NCI-H1694 (cell line): ENCODE data around the gene ARRDC3.

Source experiments
- DNase-seq: peaks from one replicate; lab custom pipeline; 2025; lab: John Stamatoyannopoulos, UW

The ARRDC3 gene

DNA sequence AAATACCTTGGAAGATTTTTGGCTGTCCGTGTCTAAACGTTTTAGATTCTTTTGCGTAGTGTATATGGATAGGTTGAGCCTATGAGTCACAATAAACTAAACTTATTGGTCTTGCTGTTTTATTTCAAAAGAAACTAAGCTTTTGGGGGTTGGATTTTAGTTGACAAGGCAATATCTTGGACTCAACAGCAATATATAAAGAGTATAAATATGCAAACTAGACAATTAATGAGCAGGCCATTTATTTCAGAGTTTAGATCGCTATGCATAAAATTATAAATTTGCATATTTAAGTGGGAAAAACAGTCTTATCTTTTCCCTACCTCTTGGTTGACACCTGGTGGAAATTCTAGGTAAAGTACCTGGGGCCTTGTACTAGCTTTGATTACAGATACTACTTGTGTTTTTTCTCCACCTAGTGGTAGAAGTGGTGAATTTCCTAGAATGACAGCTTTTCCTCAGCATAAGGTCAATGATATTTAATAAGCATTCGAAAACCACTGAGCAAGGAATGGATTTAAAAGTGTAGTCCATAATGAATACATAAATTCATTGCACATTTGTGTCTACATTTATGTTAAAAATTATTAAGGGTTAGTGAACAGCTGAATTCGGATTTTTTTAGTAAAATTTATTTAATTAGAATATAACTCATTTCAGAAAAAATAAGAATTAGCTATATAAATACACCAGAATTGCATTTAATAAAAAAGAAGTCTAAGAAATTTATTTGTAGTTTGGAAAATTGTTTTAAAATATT lies 1.7 kb upstream of the ARRDC3 start:
- DNase-seq, result peak; percentile 94

DNA sequence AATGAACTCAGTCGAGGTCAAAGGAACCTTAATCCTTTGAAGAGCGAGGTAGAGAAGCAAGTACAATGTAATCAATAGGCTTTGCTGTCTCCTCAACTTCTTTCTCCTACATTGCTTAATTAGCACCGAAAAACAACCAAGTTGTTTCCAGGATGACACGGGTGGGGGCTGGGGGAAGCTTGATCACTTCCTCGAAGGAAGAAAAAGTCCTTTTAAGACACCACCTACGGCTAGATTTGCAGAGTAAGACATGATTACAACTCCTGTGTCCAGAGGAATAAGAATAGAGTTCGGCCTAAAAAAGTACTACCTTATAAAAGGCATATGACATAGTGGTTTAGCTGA lies 811 bp upstream of the ARRDC3 start:
- no peak for DNase-seq

DNA sequence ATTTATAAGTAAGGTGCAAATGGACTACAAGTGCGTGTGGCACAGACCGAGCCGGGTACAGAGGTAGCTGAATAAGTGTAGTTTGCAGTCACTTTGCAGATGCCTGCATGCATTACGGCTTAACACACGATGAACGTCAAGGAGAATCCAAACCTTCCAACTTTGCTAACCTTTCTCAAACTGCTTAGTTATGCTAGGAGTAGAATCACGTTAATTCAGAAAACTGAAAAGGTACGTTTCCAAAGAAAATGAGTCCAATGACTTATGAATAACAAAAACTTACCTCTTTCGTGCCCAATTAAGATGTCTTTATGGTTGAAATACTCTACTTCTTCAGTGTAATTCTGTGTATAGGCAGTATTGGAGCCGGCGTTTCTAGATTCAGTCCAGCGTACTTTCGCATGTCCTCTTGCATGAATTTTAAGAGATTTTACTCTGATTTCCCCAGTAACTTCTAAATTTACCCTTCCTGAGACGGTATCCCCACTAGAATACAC lies 539 bp downstream of the ARRDC3 start:
- DNase-seq, result peak; percentile 41

DNA sequence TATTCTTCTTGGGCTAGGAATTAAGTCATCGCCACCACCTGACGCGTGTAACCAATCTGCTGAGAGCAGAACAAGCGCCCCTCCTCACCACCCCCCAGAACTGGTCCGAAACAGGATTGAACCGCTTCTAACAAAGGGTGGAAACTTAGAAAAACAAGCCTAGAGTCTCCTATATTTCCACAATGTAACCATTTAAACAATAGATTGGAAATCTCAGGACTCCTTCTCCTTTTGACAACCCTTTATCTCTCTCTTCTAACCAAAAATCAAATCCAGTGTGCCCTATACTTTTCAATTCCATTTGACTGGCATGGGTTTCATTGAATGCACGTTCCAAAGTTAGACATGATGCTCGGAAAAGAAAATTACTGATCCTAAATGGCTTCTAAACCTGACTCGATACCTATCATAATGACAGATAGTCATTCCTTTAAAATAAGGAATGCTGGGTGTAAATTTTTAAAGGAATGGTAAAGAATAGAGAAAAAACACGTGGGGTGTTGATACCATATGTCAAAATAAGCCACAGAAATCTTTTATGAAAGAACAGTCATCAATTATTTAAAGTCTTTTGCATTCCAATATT lies 1.2 kb downstream of the ARRDC3 start:
- peak; percentile 73 for DNase-seq

GRCh38 chr5:91381239-91381773 lies 1.8 kb downstream of the ARRDC3 start:
- DNase-seq, result peak; percentile 29

DNA sequence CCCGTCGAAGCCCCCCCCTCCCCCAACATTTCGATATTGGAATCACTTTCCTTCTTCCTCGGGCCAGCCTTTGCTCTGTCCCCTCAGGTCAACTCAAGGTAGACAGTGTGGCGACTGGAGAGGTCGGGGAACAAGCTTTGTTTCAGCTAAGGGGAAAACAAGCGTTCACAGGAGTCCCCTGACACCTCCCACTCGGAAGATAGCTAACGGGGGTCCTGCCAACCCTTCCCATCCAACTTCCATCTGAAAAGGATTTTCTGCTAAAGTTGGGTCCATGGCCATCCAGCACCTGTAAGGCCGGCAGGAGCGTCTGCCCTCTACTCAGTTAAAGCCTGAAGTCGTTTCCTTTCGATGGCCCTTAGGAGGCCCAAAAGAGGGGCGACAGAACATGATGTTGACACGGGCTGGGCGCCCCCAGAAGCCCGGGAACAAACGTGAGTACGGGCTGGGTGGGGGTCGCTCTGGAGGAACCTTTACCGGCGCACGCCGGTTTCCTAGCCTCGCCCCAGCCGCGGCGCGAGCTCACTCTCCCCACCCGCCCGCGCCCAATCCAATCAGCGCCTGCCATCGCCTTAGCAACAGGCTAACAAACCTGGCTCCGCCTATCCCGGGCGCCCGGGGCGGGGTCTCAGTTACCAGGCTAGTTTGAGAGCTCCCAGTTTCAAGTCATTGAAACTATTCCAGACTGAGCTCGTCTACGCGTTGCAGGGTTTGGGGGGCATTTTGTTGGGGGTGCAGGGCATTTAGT lies 2.5 kb downstream of the ARRDC3 start:
- peak; percentile 91 for DNase-seq

DNA sequence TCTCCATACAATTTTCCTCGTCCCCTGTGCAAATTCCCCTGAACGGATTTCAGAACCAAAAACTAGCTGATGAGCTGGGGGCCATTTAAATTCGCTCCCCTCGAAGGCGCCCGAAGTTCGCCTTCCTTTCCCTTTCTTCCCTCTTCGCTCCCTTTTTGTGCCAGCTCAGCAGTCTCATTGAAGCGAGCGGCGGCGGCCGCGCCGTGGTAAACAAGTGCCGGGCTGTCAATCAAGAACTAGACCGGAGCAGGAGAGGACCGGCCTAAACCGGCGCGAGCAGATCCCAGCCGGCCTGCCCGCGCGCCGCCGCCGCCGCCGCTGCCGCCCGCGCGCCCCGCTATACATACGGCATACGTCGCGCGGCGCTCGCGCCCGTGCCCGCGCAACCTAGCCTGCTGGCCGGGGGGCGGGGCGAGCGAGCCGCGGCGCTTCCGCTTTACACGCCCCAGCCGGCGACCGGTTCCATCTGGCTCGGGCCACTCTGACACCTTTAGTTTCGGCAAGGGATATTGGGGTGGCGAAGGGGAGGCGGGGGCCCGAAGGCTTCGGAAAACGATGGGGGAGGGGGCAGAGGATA lies 3.1 kb downstream of the ARRDC3 start:
- peak; percentile 79 for DNase-seq

GRCh38 chr5:91379246-91379913 lies 3.7 kb downstream of the ARRDC3 start:
- DNase-seq, result no peak

DNA sequence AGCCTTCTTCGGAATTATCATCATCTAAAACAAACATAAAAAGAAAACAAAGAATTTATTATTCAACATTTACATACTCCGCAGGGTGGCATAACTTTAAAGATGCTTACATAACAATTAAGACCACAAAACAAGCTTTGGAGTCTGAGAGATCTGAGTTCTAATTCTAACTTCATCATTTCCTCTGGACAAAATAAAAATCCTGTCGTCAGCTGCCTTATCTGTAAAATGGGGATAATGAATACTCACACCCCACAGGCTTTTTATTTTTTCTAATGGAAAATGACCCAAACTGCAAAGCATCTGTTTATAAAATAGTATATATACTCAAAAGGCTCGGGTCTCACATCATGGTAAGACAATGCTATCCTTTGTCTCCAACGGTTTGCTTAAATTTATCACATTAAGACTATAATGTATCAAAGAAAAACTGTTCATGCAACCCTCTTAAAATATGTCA lies 4.3 kb downstream of the ARRDC3 start:
- peak; percentile 20 for DNase-seq

- no peak for DNase-seq
These were observed 8.1 kb downstream of the ARRDC3 start for GRCh38 chr5:91374893-91375520.

DNA sequence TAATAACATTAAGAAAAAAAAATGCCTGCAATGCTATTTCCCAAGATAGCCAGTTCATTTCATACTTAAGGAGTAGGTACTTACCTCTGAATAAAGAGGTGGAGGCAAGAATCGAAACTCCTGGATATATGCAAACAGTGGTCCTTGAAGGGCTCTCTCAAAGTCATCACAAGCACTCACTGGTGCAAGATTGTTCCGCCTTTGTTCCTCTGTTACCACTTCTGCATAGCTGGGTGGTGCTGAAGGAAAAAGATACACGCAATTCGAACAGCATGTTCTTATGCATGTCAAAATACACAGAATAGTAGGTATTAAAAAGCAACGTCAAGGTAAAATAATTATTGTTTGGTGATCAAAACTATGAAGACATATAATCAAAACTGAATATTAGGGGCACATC lies 9.5 kb downstream of the ARRDC3 start:
- no peak for DNase-seq

DNA sequence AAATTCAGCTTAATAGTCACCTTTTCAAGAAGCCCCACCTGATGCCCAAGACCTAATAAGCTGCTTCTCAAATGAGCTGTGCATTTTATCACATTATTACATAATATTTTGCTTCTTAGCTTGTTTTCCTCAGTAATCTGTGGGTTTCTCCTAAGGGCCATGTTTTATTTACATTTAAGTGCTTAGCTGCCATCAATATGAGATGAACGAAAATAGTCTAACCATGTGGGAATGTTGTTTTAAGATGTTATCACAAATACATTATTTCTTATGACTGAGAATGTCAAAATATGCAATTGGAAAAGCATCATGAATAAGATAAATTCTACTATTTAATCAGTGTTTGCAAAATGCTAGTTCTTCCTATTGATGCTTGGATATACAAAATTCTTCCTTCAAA lies 10.1 kb downstream of the ARRDC3 start:
- no peak for DNase-seq

DNA sequence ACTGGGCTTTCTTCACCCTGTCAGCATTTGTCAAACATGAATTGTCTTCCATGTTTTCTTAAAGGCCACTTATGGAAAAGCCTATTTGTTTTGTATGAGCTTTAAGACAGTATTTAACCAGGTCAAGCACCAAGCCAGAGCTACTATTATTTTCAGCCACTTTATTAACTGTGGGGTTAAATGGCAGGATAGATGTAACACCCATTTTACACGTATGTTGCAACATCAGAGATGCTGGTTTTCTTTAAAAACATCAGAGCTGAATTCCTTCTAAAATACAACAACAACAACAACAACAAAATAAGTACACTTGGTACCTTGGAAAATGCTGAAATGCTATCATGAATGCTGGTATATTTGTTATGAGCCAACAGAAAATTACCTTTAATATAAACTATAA lies 13.6 kb downstream of the ARRDC3 start:
- DNase-seq, result no peak

- DNase-seq, result no peak
These were observed 15.0 kb downstream of the ARRDC3 start for GRCh38 chr5:91367908-91368648.

DNA sequence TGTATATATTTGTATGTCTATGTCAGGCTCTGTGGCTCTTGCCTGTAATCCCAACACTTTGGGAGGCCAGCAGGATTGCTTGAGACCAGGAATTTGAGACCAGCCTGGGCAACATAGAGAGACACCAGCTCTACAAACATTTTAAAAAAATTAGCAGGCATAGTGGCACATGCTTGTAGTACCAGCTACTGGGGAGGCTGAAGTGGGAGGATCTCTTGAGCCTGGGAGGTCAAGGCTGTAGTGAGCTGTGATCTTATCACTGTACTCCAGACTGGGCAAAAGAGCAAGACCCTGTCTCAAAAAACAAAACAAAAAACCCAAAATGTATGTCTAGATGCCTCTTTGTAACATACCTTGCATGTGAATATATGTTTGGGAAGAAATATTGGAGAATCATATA lies 15.8 kb downstream of the ARRDC3 start:
- no peak for DNase-seq

- no peak for DNase-seq
These were observed 16.6 kb downstream of the ARRDC3 start for GRCh38 chr5:91366551-91366950.

GRCh38 chr5:91365498-91365897 lies 17.6 kb downstream of the ARRDC3 start:
- DNase-seq, result no peak

GRCh38 chr5:91362935-91363334 lies 20.2 kb downstream of the ARRDC3 start:
- no peak for DNase-seq

- no peak for DNase-seq
These were observed 21.3 kb downstream of the ARRDC3 start for GRCh38 chr5:91361790-91362189.

GRCh38 chr5:91361055-91361701 lies 21.9 kb downstream of the ARRDC3 start:
- DNase-seq, result no peak
